ENCODE measurements around the gene HHATL. TPM values are rescaled to one million over a fixed set of nuclear protein-coding genes. Genes with fewer than 3 reads are reported as not detected.

The HHATL gene
- total RNA-seq, 6 experiments from 2014 or later, result not detected

DNA sequence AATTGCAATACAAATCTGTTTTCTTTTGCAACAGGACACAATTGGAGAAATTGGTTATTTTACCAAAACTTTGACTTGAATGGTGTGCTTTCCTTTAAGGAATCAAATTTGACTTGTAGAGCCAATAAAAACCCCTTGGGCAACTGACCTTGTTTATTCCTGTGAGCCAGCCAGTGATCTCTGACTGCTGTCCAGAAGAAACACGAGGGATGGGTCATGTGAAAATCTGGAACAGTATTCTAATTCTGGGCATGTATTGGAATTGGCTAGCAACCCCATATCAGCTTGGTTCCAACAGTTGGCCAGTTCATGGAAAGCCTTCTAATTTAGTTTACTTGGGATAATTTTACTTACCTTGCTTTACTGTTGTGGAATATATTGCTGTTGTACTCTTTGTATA, 19.1 kb upstream of the HHATL start:
- Mint-ChIP-seq H3K4me3 (no peak overlapping the region), H3K4me1 (ENCODE audit: low read depth) (no peaks in the 10 kb centered on the region; the same call in 1 of the 2 replicates), H3K27ac (no peak overlapping the region), H3K27me3 (ENCODE audit: insufficient read depth) (peaks cover 29% of the 10 kb centered on the region), H3K9me3 (no peaks in the 10 kb centered on the region), H3K36me3 (ENCODE audit: low read depth) (no peaks in the 10 kb centered on the region)
- TF ChIP-seq, protein P1, sequence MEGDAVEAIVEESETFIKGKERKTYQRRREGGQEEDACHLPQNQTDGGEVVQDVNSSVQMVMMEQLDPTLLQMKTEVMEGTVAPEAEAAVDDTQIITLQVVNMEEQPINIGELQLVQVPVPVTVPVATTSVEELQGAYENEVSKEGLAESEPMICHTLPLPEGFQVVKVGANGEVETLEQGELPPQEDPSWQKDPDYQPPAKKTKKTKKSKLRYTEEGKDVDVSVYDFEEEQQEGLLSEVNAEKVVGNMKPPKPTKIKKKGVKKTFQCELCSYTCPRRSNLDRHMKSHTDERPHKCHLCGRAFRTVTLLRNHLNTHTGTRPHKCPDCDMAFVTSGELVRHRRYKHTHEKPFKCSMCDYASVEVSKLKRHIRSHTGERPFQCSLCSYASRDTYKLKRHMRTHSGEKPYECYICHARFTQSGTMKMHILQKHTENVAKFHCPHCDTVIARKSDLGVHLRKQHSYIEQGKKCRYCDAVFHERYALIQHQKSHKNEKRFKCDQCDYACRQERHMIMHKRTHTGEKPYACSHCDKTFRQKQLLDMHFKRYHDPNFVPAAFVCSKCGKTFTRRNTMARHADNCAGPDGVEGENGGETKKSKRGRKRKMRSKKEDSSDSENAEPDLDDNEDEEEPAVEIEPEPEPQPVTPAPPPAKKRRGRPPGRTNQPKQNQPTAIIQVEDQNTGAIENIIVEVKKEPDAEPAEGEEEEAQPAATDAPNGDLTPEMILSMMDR (IDR thresholded peaks at IDR 0.05), result no peak
- no peak for DNase-seq

DNA sequence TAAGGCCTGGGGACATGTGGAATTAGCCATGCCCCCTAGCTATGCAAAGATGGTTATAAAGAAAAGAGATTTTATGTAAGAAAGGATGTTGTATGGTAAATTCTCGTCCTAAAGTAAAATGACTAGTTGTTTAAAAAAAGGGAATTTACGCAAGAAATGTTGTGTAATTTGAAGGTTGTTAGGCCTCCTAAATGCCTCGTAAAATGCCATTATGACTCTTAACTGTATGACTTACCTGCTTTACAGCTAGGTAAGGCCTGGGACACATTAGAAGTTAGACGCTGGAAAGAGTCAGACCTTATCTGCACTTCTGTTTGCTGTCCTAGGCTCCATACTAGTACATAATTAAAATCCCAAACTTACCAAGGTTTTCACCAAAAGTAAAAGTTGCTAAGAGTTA, 17.5 kb upstream of the HHATL start:
- Mint-ChIP-seq H3K36me3 (ENCODE audit: low read depth) (no peaks in the 10 kb centered on the region), H3K4me1 (ENCODE audit: low read depth) (no peaks in the 10 kb centered on the region; the same call in 1 of the 2 replicates), H3K4me3 (no peak overlapping the region), H3K27me3 (ENCODE audit: insufficient read depth) (peaks cover 19% of the 10 kb centered on the region), H3K27ac (no peak overlapping the region), H3K9me3 (no peaks in the 10 kb centered on the region)
- DNase-seq, result no peak
- TF ChIP-seq, protein P1 (IDR thresholded peaks at IDR 0.05), result no peak

DNA sequence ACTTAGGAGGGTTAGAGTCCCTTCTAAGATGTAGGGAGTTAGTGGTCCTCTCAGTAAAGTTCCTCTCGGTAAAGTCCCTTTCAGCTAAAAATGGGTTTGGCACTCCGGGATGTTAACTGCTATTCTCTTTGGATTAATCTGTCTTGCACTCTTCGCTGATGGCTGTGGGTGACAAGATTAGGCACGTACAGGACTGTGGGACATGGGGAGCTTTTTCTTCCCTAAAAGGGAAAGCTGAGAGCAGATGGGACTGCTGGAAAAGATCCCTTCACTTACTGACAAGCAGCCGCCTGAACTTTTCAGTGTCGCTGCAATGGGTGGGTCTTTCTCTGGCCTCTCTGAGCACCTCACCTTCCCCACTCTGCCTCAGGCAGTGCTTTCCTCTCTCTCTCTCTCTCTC, 16.4 kb upstream of the HHATL start:
- no peak overlapping the region for H3K27ac Mint-ChIP-seq

DNA sequence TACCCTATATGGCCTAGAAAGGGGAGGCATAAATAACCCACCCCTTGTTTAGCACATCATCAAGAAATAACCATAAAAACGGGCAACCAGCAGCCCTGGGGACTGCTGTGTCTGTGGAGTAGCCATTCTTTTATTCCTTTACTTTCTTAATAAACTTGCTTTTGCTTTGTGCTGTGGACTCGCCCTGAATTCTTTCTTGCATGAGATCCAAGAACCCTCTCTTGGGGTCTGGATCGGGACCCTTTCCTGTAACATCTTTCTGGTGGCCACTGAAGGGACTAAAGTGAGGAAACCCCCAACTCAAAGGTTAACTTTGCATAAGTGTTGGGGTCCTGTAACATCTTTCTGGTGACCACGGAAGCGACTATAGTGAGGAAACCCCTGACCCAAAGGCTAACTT, 15.7 kb upstream of the HHATL start:
- no peaks in the 10 kb centered on the region for H3K9me3 Mint-ChIP-seq
- TF ChIP-seq, protein P1 (IDR thresholded peaks at IDR 0.05), result no peak
- H3K27me3 Mint-ChIP-seq (ENCODE audit: insufficient read depth), result peaks cover 21% of the 10 kb centered on the region

More for the DNA sequence above, 16.4 kb upstream of the HHATL start:
- no peak for DNase-seq
- Mint-ChIP-seq H3K4me1 (ENCODE audit: low read depth) (no peaks in the 10 kb centered on the region; the same call in 1 of the 2 replicates), H3K27me3 (ENCODE audit: insufficient read depth) (peaks cover 21% of the 10 kb centered on the region), H3K4me3 (no peak overlapping the region), H3K36me3 (ENCODE audit: low read depth) (no peaks in the 10 kb centered on the region), H3K9me3 (no peaks in the 10 kb centered on the region)
- TF ChIP-seq, protein P1 (IDR thresholded peaks at IDR 0.05), result no peak

DNA sequence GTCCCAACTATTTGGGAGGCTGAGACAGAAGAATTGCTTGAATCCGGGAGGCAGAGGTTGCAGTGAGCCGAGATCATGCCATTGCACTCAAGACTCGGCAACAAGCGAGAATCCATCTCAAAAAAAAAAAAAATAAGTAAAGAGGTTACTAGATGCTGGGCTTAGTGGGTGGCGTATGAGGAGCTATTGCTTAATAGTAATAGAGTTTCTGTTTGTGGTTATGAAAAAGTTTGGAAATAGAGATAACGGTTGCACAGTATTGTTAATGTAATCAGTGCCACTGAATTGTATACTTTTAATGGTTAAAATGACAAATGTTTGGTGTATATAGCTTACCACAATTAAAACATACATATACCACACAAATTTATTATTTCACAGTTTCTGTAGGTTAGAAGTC, 14.7 kb upstream of the HHATL start:
- no peaks in the 10 kb centered on the region for H3K36me3 Mint-ChIP-seq (ENCODE audit: low read depth)
- H3K9me3 Mint-ChIP-seq, result no peaks in the 10 kb centered on the region
- TF ChIP-seq, protein P1 (IDR thresholded peaks at IDR 0.05), result no peak
- H3K27ac Mint-ChIP-seq, result no peak overlapping the region
- H3K4me1 Mint-ChIP-seq (ENCODE audit: low read depth), result no peaks in the 10 kb centered on the region
- DNase-seq, result no peak
- H3K27me3 Mint-ChIP-seq (ENCODE audit: insufficient read depth), result peaks cover 31% of the 10 kb centered on the region
- H3K4me3 Mint-ChIP-seq, result no peak overlapping the region

More for the DNA sequence above, 15.7 kb upstream of the HHATL start:
- H3K27ac Mint-ChIP-seq, result no peak overlapping the region
- DNase-seq, result no peak
- no peaks in the 10 kb centered on the region; the same call in 1 of the 2 replicates for H3K4me1 Mint-ChIP-seq (ENCODE audit: low read depth)
- H3K36me3 Mint-ChIP-seq (ENCODE audit: low read depth), result no peaks in the 10 kb centered on the region
- H3K4me3 Mint-ChIP-seq, result no peak overlapping the region
